Ovary (tissue), 3 donors: ENCODE data around the gene TMEFF1.

Source experiments
- CTCF ChIP-seq, 3 donors: fragments of 450-650 bp in 2 of 3; fragments of 200-600 bp in 1 of 3; IDR thresholded peaks; one replicate each; pipeline versions ENCODE4 v1.5.1 to v1.8.0; 2016 to 2022; ENCODE audit warnings: antibody characterized with exemption in 3 of 3, mild to moderate bottlenecking in 1 of 3
- POLR2A ChIP-seq: fragments of 450-650 bp; IDR thresholded peaks from one replicate; pipeline ENCODE4 v1.6.1; 2017; ENCODE audit warnings: antibody characterized with exemption, mild to moderate bottlenecking, moderate library complexity
- donor health status: DM: no; HTN: no; CAD: no.

- TF ChIP-seq CTCF (IDR thresholded peaks at IDR 0.05) (no peak), POLR2A (no peak)
These were observed 67.4 kb downstream of the TMEFF1 start for GRCh38 chr9:100540327-100540726.
